ENCODE results near the gene ADAM17. TPM values are rescaled to one million over a fixed set of nuclear protein-coding genes. Genes with fewer than 3 reads are reported as not detected.

Gene ADAM17
- total and polyA plus RNA-seq, 2 of the 13 experiments (the other 11 are each of a cell fraction or from before 2014, with no cell fraction given): 6.5 to 33.4 TPM

- TF ChIP-seq HNF4G (IDR thresholded peaks at IDR 0.05; ENCODE audit: borderline replicate concordance, low read depth, low read length): peak; percentile 49; the same call in 1 of the 2 replicates
- TF ChIP-seq HNF4G (CRISPR knock-in tag; IDR thresholded peaks at IDR 0.05; ENCODE audit: borderline replicate concordance, low read depth): peak; percentile 81
- TF ChIP-seq IKZF5 (CRISPR knock-in tag; IDR thresholded peaks at IDR 0.05): peak; percentile 89
- TF ChIP-seq TARDBP (CRISPR knock-in tag; IDR thresholded peaks at IDR 0.05): peak; percentile 70
- peak; percentile 94; the same call in 1 of the 2 replicates for TF ChIP-seq NFKB2 (CRISPR knock-in tag; IDR thresholded peaks at IDR 0.05; ENCODE audit: borderline replicate concordance)
- peak; percentile 87; the same call in 2 of the 3 replicates for TF ChIP-seq MXI1 (IDR thresholded peaks at IDR 0.05; ENCODE audit: borderline replicate concordance, low read depth, low read length)
- TF ChIP-seq DRAP1 (CRISPR knock-in tag; IDR thresholded peaks at IDR 0.05): peak; percentile 64
- TF ChIP-seq TGIF2 (CRISPR knock-in tag; IDR thresholded peaks at IDR 0.05): no peak; the same call in 1 of the 2 replicates
- TF ChIP-seq ZNF788 (CRISPR knock-in tag; IDR thresholded peaks at IDR 0.05; ENCODE audit: borderline replicate concordance): no peak; the same call in 1 of the 2 replicates
- peak; percentile 54 for TF ChIP-seq ZBTB40 (IDR thresholded peaks at IDR 0.05)
- peak; percentile 78 for TF ChIP-seq ZBTB40 (CRISPR knock-in tag; IDR thresholded peaks at IDR 0.05)
- TF ChIP-seq CREBL2 (CRISPR knock-in tag; IDR thresholded peaks at IDR 0.05; ENCODE audit: borderline replicate concordance): peak; percentile 73; the same call in 1 of the 2 replicates
- peak; percentile 17; the same call in 1 of the 2 replicates for TF ChIP-seq ZNF629 (CRISPR knock-in tag; conservative IDR thresholded peaks at IDR 0.05)
- TF ChIP-seq RCOR2 (CRISPR knock-in tag; IDR thresholded peaks at IDR 0.05): no peak
- peak; percentile 97 for TF ChIP-seq CREB3 (CRISPR knock-in tag; IDR thresholded peaks at IDR 0.05)
- TF ChIP-seq ZNF20 (CRISPR knock-in tag; IDR thresholded peaks at IDR 0.05): peak; percentile 95
- TF ChIP-seq LCORL (IDR thresholded peaks at IDR 0.05): no peak
- TF ChIP-seq LCORL (CRISPR knock-in tag; IDR thresholded peaks at IDR 0.05): peak; percentile 82
Measured at GRCh38 chr2:9555297-9556120, at the start of gene ADAM17 (continued).
